CD4-positive, alpha-beta memory T cell (primary cell): ENCODE results near the gene UBFD1. TPM values are rescaled to one million over a fixed set of nuclear protein-coding genes. Genes with fewer than 3 reads are reported as not detected.

Experiments
- CTCF ChIA-PET: fragments of 350-600 bp; sonication (Branson Sonifier 250); formaldehyde crosslinking; loops from one replicate; lab custom pipeline; 2021; ENCODE audit warnings: inconsistent platforms; ENCODE audit not compliant: partially characterized antibody; lab: Charles Lee
- POLR2A ChIA-PET: fragments of 350-600 bp; sonication (Branson Sonifier 250); formaldehyde crosslinking; loops from one replicate; lab custom pipeline; 2021; ENCODE audit not compliant: partially characterized antibody; lab: Charles Lee
- DNase-seq, 5 donors: peaks; one replicate each; pipeline versions ENCODE4 v3.0.0 to v3.0.0-alpha.2; 2020 to 2022; ENCODE audit warnings: mixed read lengths in 1 of 5
- H3K27ac ChIP-seq: one replicate; pipeline ENCODE4 v1.7.0; 2013; ENCODE audit warnings: low read depth, low read length
- H3K27me3 ChIP-seq: 2 replicates; pipeline ENCODE4 v1.7.0; 2013; ENCODE audit warnings: mild to moderate bottlenecking, low read length, moderate library complexity; ENCODE audit not compliant: insufficient read depth
- H3K36me3 ChIP-seq: 2 replicates; pipeline ENCODE4 v1.7.0; 2013; ENCODE audit warnings: mild to moderate bottlenecking, low read length, moderate library complexity; ENCODE audit not compliant: insufficient read depth
- H3K4me1 ChIP-seq: 2 replicates; pipeline ENCODE4 v1.7.0; 2013; ENCODE audit warnings: mild to moderate bottlenecking, low read length, moderate library complexity; ENCODE audit not compliant: insufficient read depth
- H3K4me3 ChIP-seq, 2 donors: one replicate each; pipeline ENCODE4 v1.7.0; 2013; ENCODE audit warnings: low read length in 2 of 2, mild to moderate bottlenecking in 1 of 2
- H3K9me3 ChIP-seq, 2 donors: one replicate each; pipeline ENCODE4 v1.7.0; 2013; ENCODE audit warnings: low read length in 2 of 2, control low read depth in 1 of 2; ENCODE audit not compliant: control insufficient read depth in 1 of 2
- H3K27ac Mint-ChIP-seq, 7 donors: one replicate each; pipeline ENCODE4 v1.8.0; 2020 to 2021; ENCODE audit warnings: mixed read lengths in 7 of 7, mild to moderate bottlenecking in 6 of 7, inconsistent platforms in 3 of 7, moderate library complexity in 3 of 7
- H3K27me3 Mint-ChIP-seq, 2 donors: one replicate each; pipeline ENCODE4 v1.8.0; 2020 to 2021; ENCODE audit warnings: mixed read lengths in 2 of 2
- H3K36me3 Mint-ChIP-seq, 2 donors: one replicate each; pipeline ENCODE4 v1.8.0; 2020 to 2021; ENCODE audit warnings: mixed read lengths in 2 of 2, inconsistent platforms in 1 of 2, mild to moderate bottlenecking in 1 of 2
- H3K4me1 Mint-ChIP-seq, 4 donors: one replicate each; pipeline ENCODE4 v1.8.0; 2020 to 2021; ENCODE audit warnings: mixed read lengths in 4 of 4, mild to moderate bottlenecking in 1 of 4
- H3K4me3 Mint-ChIP-seq, 8 donors: one replicate each; pipeline ENCODE4 v1.8.0; 2020 to 2021; ENCODE audit warnings: mixed read lengths in 8 of 8, mild to moderate bottlenecking in 7 of 8, moderate library complexity in 6 of 8, inconsistent platforms in 3 of 8
- H3K9me3 Mint-ChIP-seq, 8 donors: one replicate each; pipeline ENCODE4 v1.8.0; 2020 to 2021; ENCODE audit warnings: mixed read lengths in 8 of 8, mild to moderate bottlenecking in 5 of 8, inconsistent platforms in 3 of 8, moderate library complexity in 1 of 8
- intact Hi-C: fragments of 100-400 bp; cut with micrococcal nuclease; formaldehyde crosslinking; loops from one replicate; pipeline ENCODE4 v1.15.1; 2023
- polyA plus RNA-seq, 2 donors: library from polyadenylated mRNA; unstranded; fragments of 300-500 nt; fragmentation: Illumina TruSeq; gene quantifications; one replicate each; pipeline ENCODE4 v1.2.3, GENCODE V29; 2021
- total RNA-seq, 2 experiments: library from RNA; stranded (reverse); gene quantifications; one replicate each; pipeline ENCODE4 v1.2.3, GENCODE V29; 2021

The UBFD1 gene
- total and polyA plus RNA-seq, 4 experiments from 2014 or later, result 11.9 to 41.2 (median 28.1) TPM

DNA sequence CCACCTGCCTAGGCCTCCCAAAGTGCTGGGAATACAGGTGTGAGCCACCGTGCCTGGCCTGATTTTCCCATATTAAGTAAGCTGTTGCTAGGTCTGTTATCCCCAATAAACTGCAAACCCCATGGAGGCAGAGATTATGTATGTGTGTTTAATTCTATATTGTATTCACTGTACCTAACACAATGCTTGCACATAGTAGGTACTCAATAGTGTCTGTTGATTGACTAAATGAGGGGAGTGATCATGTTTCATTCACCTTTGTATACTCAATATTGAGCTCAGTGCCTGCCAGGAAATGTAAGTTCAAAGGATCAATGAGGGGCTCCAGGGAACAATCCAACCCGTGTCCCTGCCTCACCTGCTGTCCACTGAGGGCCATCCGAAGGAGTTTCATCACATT lies 32.6 kb upstream of the UBFD1 start:
- POLR2A ChIA-PET, result no interaction called here
- CTCF ChIA-PET, result interaction anchor here (1.2 kb wide), 1 partner anchor 89 kb away, joined by 3 read pairs; no protein-coding TSS in a partner anchor
- no peaks in the 10 kb centered on the region for H3K27me3 Mint-ChIP-seq
- H3K9me3 Mint-ChIP-seq, result no peaks in the 10 kb centered on the region
- H3K4me3 Mint-ChIP-seq, result no peak overlapping the region
- H3K9me3 ChIP-seq, result no peaks in the 10 kb centered on the region
- peaks cover 53 to 63% of the 10 kb centered on the region in 2 donors for H3K36me3 Mint-ChIP-seq
- peaks cover 7% of the 10 kb centered on the region for H3K36me3 ChIP-seq
- intact Hi-C loops, result no loop called here
- H3K4me1 Mint-ChIP-seq, result no peaks in the 10 kb centered on the region
- H3K27me3 ChIP-seq, result no peaks in the 10 kb centered on the region
- peak overlapping the region in 1 of 7 donors; percentile 15 for H3K27ac Mint-ChIP-seq
- H3K27ac ChIP-seq, result no peak overlapping the region
- no peak for DNase-seq
- H3K4me1 ChIP-seq, result no peaks in the 10 kb centered on the region
- no peak overlapping the region for H3K4me3 ChIP-seq

DNA sequence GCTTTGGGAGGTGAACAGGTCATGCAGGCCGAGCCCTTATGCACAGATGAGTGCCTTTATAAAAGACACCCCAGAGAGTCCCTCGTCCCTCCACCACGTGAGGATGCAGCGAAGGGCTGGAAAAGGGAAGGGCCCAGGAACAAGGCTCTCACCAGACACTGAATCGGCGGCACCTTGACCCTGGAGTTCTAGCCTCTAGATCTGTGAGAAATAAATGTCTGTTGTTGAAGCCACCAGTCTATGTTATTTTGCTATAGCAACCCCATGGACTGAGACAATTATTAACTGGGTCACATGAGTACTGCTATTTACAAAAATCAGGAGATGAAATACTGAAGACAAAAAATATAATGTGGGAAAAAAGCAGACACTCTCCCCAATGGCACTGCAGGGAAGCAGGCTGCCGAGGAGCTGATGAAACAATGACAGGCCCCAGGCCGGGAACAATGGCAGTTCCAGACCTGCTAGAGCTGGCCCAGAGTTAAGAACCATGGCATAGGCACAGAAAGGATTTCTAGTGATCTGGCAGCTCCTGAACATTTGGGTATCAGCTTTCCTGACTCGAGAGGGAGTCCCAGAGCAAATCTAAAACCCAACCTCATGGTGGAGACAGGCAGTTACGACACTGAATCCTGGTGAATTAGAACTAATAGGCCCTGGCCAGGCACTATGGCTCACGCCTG lies 29.4 kb upstream of the UBFD1 start:
- DNase-seq, result no peak
- Histone ChIP-seq H3K36me3 (peaks cover 26% of the 10 kb centered on the region), H3K27ac (no peak overlapping the region), H3K4me1 (no peaks in the 10 kb centered on the region), H3K9me3 (no peaks in the 10 kb centered on the region), H3K4me3 (no peak overlapping the region), H3K27me3 (no peaks in the 10 kb centered on the region)
- peaks cover 41 to 59% of the 10 kb centered on the region in 2 donors for H3K36me3 Mint-ChIP-seq
- intact Hi-C loops, result no loop called here
- H3K4me1 Mint-ChIP-seq, result no peaks in the 10 kb centered on the region
- POLR2A ChIA-PET, result no interaction called here
- H3K27ac Mint-ChIP-seq, result peak overlapping the region in 2 of 7 donors; percentile 23 to 35
- H3K4me3 Mint-ChIP-seq, result no peak overlapping the region
- H3K27me3 Mint-ChIP-seq, result no peaks in the 10 kb centered on the region
- H3K9me3 Mint-ChIP-seq, result no peaks in the 10 kb centered on the region
- CTCF ChIA-PET, result no interaction called here

DNA sequence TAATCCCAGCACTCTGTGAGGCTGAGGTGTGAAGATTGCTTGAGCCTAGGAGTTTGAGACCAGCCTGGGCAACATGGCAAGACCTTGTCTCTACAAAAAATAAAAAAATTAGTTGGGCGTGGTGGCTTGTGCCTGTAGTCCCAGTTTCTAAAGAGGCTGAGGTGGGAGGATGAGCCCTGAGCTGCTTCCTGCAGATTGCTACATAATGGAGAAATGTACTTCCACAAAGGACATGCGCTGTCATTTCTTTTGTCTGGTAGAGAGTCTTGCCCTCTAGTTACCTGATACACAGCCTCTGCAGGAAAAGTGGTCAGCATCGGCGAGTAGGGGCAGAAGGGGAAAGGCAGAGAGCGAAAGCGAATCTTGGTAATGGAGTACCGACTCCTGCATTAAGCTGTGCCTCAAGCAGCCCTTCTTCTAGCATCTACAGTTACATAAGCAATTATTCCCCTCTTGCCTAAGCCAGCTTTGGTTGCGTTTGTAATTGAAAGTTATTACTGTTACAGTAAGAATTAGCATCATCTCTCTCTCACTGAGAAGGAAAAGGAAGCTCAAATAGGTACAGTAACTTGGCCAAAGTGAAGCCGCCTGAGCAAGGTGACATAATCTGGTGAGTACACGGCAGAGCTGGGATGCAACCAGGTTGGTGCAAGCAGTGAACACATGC lies 28.8 kb upstream of the UBFD1 start:
- intact Hi-C loops, result no loop called here
- Mint-ChIP-seq H3K4me1 (no peaks in the 10 kb centered on the region), H3K4me3 (no peak overlapping the region), H3K36me3 (peaks cover 40 to 58% of the 10 kb centered on the region in 2 donors), H3K27me3 (no peaks in the 10 kb centered on the region), H3K9me3 (no peaks in the 10 kb centered on the region), H3K27ac (no peak overlapping the region)
- no peaks in the 10 kb centered on the region for H3K27me3 ChIP-seq
- ChIA-PET CTCF (no interaction called here), POLR2A (no interaction called here)
- no peak overlapping the region for H3K4me3 ChIP-seq
- DNase-seq, result no peak
- no peaks in the 10 kb centered on the region for H3K4me1 ChIP-seq
- no peaks in the 10 kb centered on the region for H3K9me3 ChIP-seq
- H3K27ac ChIP-seq, result no peak overlapping the region
- peaks cover 28% of the 10 kb centered on the region for H3K36me3 ChIP-seq

GRCh38 chr16:23530062-23530461 lies 27.5 kb upstream of the UBFD1 start:
- H3K9me3 ChIP-seq, result no peaks in the 10 kb centered on the region
- Mint-ChIP-seq H3K9me3 (no peaks in the 10 kb centered on the region), H3K27me3 (no peaks in the 10 kb centered on the region), H3K36me3 (peaks cover 32 to 54% of the 10 kb centered on the region in 2 donors), H3K4me3 (no peak overlapping the region), H3K4me1 (no peaks in the 10 kb centered on the region), H3K27ac (no peak overlapping the region)
- ChIA-PET POLR2A (no interaction called here), CTCF (interaction anchor here (1.0 kb wide), 1 partner anchor 96 kb away, joined by 3 read pairs; no protein-coding TSS in a partner anchor)
- no peak overlapping the region for H3K4me3 ChIP-seq
- intact Hi-C loops, result no loop called here
- no peak for DNase-seq
- H3K27ac ChIP-seq, result no peak overlapping the region
- peaks cover 38% of the 10 kb centered on the region for H3K36me3 ChIP-seq
- no peaks in the 10 kb centered on the region for H3K27me3 ChIP-seq
- no peaks in the 10 kb centered on the region for H3K4me1 ChIP-seq

GRCh38 chr16:23532448-23532847 lies 25.1 kb upstream of the UBFD1 start:
- no peaks in the 10 kb centered on the region for H3K27me3 ChIP-seq
- Mint-ChIP-seq H3K27me3 (no peaks in the 10 kb centered on the region), H3K4me1 (no peaks in the 10 kb centered on the region), H3K27ac (no peak overlapping the region), H3K9me3 (no peaks in the 10 kb centered on the region), H3K4me3 (no peak overlapping the region), H3K36me3 (peaks cover 24 to 59% of the 10 kb centered on the region in 2 donors)
- peaks cover 45% of the 10 kb centered on the region for H3K36me3 ChIP-seq
- no peak overlapping the region for H3K4me3 ChIP-seq
- no peaks in the 10 kb centered on the region for H3K9me3 ChIP-seq
- no peak for DNase-seq
- H3K27ac ChIP-seq, result no peak overlapping the region
- intact Hi-C loops, result no loop called here
- no peaks in the 10 kb centered on the region for H3K4me1 ChIP-seq
- POLR2A ChIA-PET, result interaction anchor here (1.3 kb wide), 1 partner anchor 22 kb away, joined by 4 read pairs; the partner anchor contains the start of gene GGA2
- CTCF ChIA-PET, result interaction anchor here (0.8 kb wide), 1 partner anchor 98 kb away, joined by 3 read pairs; no protein-coding TSS in a partner anchor

DNA sequence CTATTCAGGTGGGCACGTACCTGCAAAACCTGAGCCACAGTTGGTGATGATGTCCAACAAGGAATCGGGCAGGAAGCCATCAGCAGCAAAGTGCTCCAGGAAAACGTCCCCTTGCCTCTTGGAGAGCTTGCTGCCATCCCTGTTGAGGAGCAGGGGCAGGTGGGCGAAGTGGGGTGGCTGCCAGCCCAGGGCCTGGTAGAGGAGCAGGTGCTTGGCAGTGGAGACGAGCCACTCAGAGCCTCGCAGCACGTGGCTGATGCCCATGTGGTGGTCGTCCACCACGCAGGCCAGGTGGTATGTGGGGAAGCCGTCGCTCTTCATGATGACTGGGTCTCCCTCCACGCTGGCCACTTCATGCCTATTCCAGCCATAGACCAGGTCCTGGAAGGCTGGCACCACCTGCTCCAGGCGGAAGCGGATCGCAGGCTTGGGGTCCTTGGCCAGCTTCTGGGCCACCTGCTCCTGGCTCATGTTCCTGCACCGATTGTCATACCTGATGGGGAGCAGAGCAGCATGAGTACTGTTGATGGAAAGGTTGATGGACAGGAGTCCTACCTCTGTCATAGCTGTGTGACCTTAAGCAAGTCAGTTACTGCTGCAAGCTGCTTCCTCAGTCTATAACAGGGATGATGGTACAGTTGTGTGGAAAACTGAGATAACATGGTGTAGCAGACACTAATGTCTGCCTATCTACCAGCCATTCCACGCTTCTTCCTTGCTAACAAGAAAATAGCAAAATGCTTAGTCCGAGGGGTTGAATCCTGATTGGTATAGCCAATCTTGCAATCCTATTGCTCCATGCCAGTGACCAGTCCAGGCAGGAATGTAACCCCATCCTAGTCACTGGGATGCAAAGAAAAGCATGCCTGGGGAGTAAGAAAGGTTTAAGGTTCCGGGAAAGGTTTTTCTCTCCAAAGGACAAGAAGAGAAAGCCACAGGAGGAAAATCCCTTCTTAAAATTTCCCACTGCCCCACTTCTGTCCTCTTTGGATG lies 22.4 kb upstream of the UBFD1 start:
- Mint-ChIP-seq H3K27me3 (no peaks in the 10 kb centered on the region), H3K4me1 (no peaks in the 10 kb centered on the region), H3K36me3 (peaks cover 19 to 49% of the 10 kb centered on the region in 2 donors), H3K4me3 (no peak overlapping the region), H3K27ac (no peak overlapping the region), H3K9me3 (no peaks in the 10 kb centered on the region)
- ChIA-PET CTCF (no interaction called here), POLR2A (no interaction called here)
- Histone ChIP-seq H3K36me3 (peaks cover 38% of the 10 kb centered on the region), H3K9me3 (no peaks in the 10 kb centered on the region), H3K4me3 (no peak overlapping the region), H3K27me3 (no peaks in the 10 kb centered on the region), H3K4me1 (no peaks in the 10 kb centered on the region), H3K27ac (no peak overlapping the region)
- no peak for DNase-seq
- intact Hi-C loops, result no loop called here

- intact Hi-C loops, result no loop called here
- ChIA-PET POLR2A (no interaction called here), CTCF (no interaction called here)
- Mint-ChIP-seq H3K4me1 (no peaks in the 10 kb centered on the region), H3K27ac (no peak overlapping the region), H3K4me3 (no peak overlapping the region), H3K36me3 (peaks cover 19 to 53% of the 10 kb centered on the region in 2 donors), H3K9me3 (no peaks in the 10 kb centered on the region), H3K27me3 (no peaks in the 10 kb centered on the region)
- H3K9me3 ChIP-seq, result no peaks in the 10 kb centered on the region
- no peaks in the 10 kb centered on the region for H3K27me3 ChIP-seq
- DNase-seq, result no peak
- H3K4me1 ChIP-seq, result no peaks in the 10 kb centered on the region
- no peak overlapping the region for H3K27ac ChIP-seq
- peaks cover 38% of the 10 kb centered on the region for H3K36me3 ChIP-seq
- H3K4me3 ChIP-seq, result no peak overlapping the region
Observed at GRCh38 chr16:23535901-23536300, 21.6 kb upstream of the UBFD1 start.
